Measurements from ENCODE around the gene COL28A1.

DNA sequence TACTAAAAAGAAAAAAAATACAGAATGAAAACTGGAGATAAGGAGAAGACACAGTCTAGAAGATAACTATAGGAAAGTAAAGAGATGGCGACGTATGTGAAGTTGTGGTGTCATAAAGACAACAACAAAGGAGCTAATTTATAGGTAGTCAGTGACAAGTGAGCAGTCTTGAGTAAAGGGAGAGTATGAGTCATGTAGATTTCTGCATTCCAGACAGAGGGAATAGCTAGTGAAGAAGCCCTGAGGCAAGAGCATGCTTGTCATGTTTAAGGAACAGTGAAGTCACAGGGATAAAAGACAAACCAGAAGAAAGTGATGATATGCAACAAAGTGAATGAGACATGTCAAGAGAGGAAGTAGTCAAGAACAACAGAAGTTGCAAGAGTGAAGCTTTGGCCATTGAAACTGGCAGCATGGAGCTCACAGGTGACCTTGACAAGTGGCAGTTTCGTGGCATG is 28.7 kb upstream of the COL28A1 start:
- TF ChIP-seq POLR2A (IDR thresholded peaks at IDR 0.05): no peak
- no peak for TF ChIP-seq CTCF (IDR thresholded peaks at IDR 0.05)
- no peak for TF ChIP-seq POLR2AphosphoS5 (IDR thresholded peaks at IDR 0.05)
